GM12891 (cell line): ENCODE data around the gene CLEC18B.

ENCODE experiments used
- POLR2AphosphoS5 ChIP-seq: IDR thresholded peaks from 2 replicates; pipeline ENCODE4 v1.6.1; 2011; ENCODE audit warnings: low read depth, low read length, control low read depth
- SPI1 ChIP-seq: IDR thresholded peaks from 2 replicates; pipeline ENCODE4 v1.6.1; 2011; ENCODE audit warnings: low read depth, low read length, control low read depth

DNA sequence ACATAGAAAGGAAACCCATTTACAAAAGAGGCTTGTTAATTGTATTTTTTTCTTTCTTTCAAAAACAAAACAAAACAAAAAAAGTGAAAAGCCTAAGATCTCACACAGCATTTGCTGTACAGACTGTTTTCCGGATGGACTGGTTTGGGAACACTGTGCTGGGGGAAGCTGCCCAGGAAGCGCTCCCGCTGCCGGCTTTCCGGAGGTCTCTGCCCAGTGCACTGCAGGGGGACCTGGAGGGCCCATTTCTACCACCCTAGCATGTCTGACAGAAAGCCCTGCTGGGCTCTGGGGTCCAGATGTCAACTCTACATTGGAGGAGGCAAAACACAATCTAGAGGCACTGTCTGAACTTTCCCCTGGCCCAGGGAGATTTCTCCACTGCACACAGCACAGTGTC is 26.3 kb upstream of the CLEC18B start:
- TF ChIP-seq POLR2AphosphoS5 (no peak), SPI1 (no peak)
